ENCODE measurements around the gene MEAF6.

GRCh38 chr1:37481289-37482003 lies 33.1 kb downstream of the MEAF6 start:
- TF ChIP-seq, protein P1, sequence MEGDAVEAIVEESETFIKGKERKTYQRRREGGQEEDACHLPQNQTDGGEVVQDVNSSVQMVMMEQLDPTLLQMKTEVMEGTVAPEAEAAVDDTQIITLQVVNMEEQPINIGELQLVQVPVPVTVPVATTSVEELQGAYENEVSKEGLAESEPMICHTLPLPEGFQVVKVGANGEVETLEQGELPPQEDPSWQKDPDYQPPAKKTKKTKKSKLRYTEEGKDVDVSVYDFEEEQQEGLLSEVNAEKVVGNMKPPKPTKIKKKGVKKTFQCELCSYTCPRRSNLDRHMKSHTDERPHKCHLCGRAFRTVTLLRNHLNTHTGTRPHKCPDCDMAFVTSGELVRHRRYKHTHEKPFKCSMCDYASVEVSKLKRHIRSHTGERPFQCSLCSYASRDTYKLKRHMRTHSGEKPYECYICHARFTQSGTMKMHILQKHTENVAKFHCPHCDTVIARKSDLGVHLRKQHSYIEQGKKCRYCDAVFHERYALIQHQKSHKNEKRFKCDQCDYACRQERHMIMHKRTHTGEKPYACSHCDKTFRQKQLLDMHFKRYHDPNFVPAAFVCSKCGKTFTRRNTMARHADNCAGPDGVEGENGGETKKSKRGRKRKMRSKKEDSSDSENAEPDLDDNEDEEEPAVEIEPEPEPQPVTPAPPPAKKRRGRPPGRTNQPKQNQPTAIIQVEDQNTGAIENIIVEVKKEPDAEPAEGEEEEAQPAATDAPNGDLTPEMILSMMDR (IDR thresholded peaks at IDR 0.05): no peak
- TF ChIP-seq POLR2A (IDR thresholded peaks at IDR 0.05): no peak
- no peak for TF ChIP-seq EP300 (IDR thresholded peaks at IDR 0.05)
